GM19395 (cell line): ENCODE data around the gene KRTAP20-4.

Experiments
- ATAC-seq: cut with Tn5 transposase; IDR thresholded peaks from one replicate; pipeline ENCODE4 v1.9.1; 2021; ENCODE audit warnings: mild to moderate bottlenecking, moderate library complexity; ENCODE audit not compliant: unreplicated experiment

The KRTAP20-4 gene

DNA sequence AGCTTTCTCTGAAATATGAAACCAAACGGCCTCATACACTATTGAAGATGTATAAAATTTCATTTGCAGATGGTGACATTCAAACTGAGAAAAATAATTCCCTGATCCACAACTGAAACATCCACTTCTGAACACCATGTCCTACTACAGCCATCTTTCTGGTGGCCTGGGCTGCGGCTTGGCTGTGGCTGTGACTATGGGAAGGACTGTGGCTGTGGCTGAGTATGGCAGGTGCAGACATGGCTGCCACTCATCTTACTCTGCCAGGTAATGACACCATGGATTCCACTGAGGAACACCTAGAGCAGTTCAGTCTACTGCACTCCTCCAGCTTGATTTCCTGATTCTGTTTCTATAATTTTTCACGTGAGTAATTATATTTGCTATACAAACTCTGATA lies at the start of gene KRTAP20-4:
Gene KRTAP20-4, plus strand, starts transcription at position 106 of the 400 bp plus-strand sequence.
- ATAC-seq: no peak

DNA sequence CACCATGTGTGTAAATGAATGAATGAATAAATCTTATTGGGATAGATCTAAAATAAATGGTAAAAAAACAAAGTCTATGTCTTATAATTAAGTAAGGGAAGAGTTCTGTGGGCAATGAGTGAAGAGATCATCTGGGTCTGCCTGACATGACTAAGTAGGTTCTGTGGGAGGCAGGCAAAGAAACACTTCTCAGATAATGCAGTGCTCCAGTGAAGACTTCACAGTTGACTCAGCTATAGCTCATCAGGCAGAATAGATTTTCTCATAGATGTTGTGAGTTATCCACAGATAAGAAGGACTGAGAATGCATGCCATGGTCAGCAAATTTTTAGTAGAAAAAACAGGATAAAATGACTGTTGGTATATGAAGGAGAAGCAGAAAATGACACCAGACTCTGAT lies 42.7 kb upstream of the KRTAP20-4 start:
- ATAC-seq: no peak

DNA sequence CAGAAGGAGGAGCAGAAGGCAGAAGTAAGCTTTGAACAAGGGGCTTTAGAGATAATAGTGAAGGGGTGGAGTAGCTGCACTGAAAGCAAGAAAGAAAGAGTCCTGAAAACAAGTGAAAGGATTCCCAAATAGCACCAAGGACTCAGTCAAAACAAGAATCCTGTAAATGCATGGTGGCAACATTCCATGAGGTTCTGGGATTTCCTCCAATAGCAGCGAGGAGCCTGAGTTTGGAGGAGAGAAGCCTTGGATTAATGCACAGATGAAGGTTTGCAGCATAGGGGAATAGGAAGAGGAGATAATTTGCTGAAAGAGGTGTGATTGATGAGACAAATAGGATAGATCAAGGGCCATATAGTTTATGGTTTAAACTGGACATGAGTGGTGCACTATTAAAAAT lies 41.1 kb upstream of the KRTAP20-4 start:
- ATAC-seq: no peak

DNA sequence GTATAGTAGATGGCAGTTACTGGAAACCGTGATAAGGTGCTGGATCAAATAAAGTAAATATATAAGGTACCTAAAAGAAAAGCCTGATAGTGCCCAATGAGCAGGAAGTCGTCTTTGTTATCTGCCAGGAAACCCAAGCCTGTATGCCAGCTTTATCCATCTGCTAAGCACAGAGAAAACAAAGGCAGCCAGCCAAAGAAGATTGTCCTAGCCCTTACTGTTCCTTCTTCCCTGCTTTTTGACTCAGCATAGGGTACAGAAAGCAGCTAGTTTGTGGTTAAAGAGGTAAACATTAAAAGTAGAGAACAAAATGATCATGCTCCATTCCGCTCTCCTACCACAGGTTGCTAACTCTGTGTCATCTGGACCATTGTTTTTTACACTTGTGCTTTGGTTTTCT lies 40.3 kb upstream of the KRTAP20-4 start:
- ATAC-seq: no peak

DNA sequence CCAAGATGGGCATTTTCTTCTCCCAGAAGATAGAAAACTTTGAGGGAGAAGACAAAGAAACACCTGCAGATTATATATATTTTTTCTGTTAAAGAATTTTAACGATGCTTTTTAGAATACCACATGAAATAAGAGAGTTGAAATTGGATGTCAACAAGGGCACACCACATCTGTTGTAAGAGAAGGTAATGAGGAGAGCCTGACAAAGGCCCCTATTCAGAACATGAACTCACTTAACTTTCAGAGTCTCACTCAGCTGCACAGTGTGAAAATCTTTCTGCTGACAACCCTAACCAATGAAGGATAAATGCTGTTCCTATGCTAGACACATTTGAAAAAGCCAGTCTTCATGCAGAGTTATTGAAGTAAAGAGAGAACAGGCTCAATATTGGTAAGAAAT lies 37.6 kb upstream of the KRTAP20-4 start:
- ATAC-seq: no peak

- no peak for ATAC-seq
Observed at GRCh38 chr21:30590297-30590696, 30.1 kb upstream of the KRTAP20-4 start, which contains the start of gene KRTAP22-2. TSS of gene KRTAP22-2 (minus strand) at chr21:30590397.

GRCh38 chr21:30592140-30592539 lies 28.3 kb upstream of the KRTAP20-4 start, which contains the start of gene KRTAP6-3:
TSS of gene KRTAP6-3 (plus strand) at chr21:30592440. CDS start at chr21:30592446, 6 bp downstream.
- no peak for ATAC-seq

DNA sequence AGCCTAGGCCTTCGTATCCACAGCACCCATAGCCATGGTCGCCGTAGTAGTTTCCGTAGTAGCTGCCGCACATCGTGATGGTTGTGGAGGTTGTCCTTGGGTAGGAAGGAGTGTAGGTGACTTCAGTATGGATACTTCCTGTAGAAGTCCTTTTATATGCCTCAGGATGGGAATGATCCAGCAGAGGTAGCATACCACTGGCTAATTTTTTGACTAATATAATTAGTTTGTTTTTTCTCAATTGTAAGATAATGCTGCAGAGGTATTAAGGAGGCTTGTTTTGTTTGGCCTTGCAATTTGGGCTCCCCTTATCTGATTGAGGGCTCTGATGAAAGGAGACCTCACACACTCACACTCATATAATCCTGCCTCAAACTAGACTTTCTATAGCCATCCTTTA lies 21.6 kb upstream of the KRTAP20-4 start, which contains the start of gene KRTAP6-2:
Gene KRTAP6-2, minus strand, starts transcription at position 101 of the 400 bp plus-strand sequence. Its CDS starts 28 bp downstream, at position 73.
- no peak for ATAC-seq

DNA sequence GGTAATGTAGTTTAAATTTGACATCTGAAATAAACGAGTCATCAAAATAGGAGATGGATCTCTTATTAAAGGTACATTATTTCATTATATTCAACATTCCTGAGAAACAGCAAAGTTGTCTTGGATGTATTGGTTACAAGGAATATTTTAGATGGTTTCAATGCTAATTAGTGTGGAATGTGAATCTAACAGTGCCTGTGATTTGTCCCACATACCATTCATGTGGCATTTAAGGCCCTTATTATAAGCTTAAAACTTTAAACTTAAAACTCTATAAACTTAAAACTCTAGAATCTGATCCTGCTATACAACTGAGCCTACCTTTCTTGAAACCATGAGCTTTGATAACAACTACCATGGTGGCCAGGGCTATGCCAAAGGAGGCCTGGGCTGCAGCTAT lies 19.6 kb upstream of the KRTAP20-4 start, which contains the start of gene KRTAP22-1:
Gene KRTAP22-1, plus strand, starts transcription at position 301 of the 400 bp plus-strand sequence.
- ATAC-seq: no peak

GRCh38 chr21:30605968-30606367 lies 14.5 kb upstream of the KRTAP20-4 start:
- no peak for ATAC-seq

GRCh38 chr21:30612132-30612531 lies 8.3 kb upstream of the KRTAP20-4 start:
- ATAC-seq: no peak

GRCh38 chr21:30613836-30614235 lies 6.6 kb upstream of the KRTAP20-4 start, which contains the start of gene KRTAP6-1:
TSS of gene KRTAP6-1 (minus strand) at chr21:30613930. CDS start at chr21:30613904, 26 bp downstream.
- ATAC-seq: no peak

DNA sequence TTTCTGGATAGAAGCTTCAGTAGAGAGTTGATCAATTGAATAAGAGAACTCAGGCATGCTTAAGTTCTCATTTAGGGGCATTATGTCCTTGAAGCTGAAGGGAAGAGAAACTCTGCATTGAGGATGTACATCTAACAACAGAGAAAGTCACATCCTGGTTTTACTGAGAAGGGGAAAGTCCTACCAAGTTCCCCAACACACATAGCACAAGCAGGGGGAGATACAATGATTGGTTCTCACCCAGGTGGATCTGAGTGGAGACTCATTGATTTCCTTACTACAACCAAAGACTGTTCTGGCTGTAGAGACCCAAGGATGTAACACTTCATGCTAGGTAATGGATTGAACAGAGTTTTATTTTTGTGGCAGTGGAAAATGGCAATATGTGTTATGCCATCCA lies 5.2 kb upstream of the KRTAP20-4 start:
- ATAC-seq: no peak

DNA sequence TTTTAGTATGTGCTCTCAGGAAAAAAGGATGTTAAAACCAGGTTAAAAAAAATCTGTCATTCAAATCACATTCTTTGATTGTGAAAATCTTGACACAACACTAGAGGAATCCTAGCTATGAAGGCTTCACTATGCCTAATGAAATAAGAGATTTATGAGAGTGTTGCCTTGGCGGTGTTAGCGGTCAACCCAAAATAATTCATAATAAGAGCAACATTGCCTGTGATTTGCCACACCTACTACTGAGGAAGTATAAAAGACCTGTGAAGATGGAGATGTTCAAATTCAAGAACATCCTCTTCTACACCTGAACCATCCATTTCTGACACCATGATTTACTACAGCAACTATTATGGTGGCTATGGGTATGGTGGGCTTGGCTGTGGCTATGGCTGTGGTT lies 4.3 kb upstream of the KRTAP20-4 start, which contains the start of gene KRTAP20-1:
Gene KRTAP20-1, plus strand, starts transcription at position 301 of the 400 bp plus-strand sequence. Its CDS starts 30 bp downstream, at position 331.
- ATAC-seq: no peak

DNA sequence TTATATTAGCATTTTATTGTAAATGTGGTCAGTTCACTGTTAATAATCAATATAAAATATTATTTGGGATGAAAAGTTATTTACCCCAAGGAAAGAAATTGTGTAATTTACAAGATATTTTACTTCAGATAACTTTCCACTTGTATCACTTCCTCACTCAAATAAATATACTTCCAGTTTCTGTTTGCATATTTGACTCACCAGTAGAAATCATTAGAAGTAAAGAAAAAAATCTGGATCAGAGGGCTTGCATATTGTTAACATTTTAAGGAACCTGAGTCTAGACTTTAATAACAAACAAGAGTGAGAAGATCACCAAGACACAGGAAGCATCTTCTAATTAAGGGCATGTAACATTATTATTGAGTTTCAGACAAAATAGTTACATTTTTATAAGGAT lies 347 bp upstream of the KRTAP20-4 start:
- ATAC-seq: no peak

DNA sequence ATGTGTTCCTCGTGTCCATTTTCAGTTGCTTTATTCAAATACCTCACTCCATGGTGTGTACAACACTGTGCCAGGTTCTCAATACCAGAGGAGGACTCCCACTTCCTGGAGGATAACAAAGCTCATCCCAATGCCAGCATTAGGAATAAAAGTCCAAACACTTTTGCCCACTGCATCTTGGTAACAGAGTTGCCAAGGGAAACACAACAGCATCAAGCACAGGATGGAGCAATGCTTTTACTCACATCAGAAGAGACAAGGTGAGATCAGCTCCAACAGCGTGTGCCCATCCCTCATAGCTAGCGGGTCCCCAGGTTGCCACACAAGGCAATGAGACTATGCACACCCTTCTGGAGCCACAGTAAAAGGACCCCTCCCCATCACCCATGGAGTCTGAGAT lies 2.9 kb downstream of the KRTAP20-4 start:
- no peak for ATAC-seq

GRCh38 chr21:30625449-30626165 lies 5.2 kb downstream of the KRTAP20-4 start:
- no peak for ATAC-seq

GRCh38 chr21:30628109-30628508 lies 7.7 kb downstream of the KRTAP20-4 start:
- ATAC-seq: no peak

- no peak for ATAC-seq
Observed at GRCh38 chr21:30629200-30629599, 8.8 kb downstream of the KRTAP20-4 start.

- no peak for ATAC-seq
Observed at GRCh38 chr21:30634906-30635305, 14.5 kb downstream of the KRTAP20-4 start, which contains the start of gene KRTAP20-2. TSS of gene KRTAP20-2 (plus strand) at chr21:30635206. CDS start at chr21:30635264, 58 bp downstream.

- no peak for ATAC-seq
Observed at GRCh38 chr21:30638686-30639085, 18.3 kb downstream of the KRTAP20-4 start.

DNA sequence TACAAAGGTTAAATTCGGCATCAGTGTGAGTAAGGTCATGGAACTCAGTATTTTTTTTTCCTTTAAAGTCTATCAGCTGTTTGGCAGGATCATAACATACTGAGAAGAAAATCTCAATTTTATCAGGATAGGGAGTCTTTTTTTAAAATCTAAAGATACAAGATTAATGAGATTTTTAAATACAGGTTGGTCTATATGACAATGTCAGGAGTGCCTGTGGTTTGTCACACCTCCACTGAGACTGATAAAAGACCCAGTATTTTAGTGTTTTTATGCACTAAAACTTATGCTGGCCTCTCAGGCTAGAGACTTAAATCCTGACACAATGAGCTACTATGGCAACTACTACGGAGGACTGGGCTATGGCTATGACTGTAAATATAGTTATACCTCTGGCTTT lies 22.1 kb downstream of the KRTAP20-4 start, which contains the start of gene KRTAP20-3:
Gene KRTAP20-3, plus strand, starts transcription at position 301 of the 400 bp plus-strand sequence.
- ATAC-seq: no peak
